RPMI8226 (cell line): ENCODE data around the gene PLXNA1.

Experiments used
- DNase-seq: peaks from one replicate; pipeline ENCODE4 v3.0.0-alpha.2; 2015

PLXNA1 gene

DNA sequence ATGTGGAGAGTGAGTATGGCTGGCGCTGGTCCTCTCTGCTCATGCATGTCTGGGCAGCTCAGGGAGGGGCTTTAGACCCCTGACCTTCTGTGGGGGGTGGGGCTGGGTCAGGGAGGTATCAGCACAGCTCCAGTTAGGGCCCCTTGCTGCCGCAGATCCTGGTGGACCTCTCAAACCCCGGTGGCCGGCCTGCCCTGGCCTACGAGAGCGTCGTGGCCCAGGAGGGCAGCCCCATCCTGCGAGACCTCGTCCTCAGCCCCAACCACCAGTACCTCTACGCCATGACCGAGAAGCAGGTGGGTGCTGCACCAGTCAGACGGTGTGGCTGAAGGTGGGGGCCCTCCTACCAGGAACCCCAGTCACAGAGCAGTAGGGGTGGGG, 20.2 kb downstream of the PLXNA1 start:
- no peak for DNase-seq

DNA sequence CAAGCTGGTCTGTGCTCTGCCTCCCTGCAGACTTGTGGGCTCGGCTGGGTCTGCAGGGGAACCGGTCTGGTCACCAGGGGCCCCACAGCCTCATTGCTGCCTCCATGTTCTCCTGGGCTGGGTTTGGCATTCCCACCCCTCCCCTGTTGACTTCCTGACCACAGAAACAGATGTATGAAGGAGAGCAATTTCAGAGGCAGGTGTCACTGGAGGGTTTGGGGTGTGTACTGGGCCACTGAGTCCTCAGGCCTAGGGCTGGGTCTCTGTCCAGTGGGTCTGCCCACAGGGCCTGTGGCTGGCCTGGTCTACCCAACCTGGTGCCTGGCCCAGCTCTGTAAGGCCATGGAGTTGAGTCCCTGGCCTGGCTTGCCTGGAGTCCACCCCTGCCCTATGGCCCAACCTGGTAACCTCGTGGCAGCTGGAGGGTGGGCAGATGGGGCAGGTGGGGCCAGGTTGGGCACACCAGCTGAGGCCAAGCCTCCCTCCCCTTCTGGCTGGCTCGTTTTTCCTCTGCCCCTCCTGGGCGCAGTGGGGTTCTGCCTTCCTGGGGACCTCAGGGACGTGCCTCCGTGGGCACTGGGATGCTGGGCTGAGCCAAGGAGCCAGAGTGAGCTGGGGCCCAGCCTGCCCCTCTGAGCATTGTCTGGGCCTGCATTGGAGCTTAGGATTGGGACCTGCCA, 20.8 kb downstream of the PLXNA1 start:
- DNase-seq, result no peak

DNA sequence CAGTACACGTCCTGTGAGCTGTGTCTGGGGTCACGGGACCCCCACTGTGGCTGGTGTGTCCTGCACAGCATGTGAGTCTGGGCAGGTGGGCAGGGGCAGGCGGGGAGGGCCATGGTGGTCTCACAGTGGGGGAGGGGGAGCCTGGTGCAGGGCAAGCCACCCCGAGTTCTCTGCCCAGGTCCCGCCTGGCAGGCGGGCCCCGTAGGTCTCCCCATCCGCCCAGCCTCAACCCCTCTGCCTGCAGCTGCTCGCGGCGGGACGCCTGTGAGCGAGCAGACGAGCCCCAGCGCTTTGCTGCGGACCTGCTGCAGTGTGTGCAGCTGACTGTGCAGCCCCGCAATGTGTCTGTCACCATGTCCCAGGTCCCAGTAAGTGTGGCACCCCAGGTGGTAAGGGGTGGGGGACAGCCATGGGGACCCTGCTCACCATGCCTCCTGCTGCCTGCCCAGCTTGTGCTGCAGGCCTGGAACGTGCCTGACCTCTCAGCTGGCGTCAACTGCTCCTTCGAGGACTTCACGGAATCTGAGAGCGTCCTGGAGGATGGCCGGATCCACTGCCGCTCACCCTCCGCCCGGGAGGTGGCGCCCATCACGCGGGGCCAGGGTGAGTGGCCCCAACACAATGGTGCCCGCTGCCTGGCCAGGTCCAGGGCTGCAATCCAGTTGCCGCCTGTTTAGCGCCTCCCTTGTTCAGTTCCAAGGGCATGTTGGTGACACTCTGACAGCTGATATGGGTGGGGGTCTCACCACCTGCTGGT, 21.9 kb downstream of the PLXNA1 start:
- no peak for DNase-seq

DNA sequence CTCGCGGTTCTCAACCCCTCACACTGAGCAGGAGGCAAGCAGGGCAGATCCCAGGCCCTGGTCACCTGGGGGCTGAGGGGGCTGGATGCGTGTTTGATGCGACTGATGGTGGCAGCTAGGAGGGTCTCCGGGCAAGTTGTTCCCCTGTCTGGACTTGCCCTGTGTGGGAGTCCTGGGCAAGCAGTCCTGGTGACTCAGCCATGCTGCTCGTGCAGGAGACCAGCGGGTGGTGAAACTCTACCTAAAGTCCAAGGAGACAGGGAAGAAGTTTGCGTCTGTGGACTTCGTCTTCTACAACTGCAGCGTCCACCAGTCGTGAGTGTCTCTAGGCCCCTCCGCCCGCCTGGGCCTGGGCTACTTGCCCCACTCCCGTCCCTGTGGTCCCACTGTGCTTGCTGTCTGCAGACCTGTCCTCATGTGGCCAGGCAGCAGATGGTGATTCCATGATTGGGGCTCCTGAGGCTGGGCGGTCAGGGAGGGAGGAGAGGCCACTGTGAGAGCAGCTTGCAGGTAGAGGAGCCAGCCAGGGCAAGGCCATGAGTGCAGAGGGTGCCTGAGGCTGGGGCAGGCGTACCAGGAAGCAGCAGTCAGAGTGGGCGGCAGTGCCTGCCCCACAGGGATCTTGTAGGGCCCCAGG, 23.1 kb downstream of the PLXNA1 start:
- DNase-seq, result no peak

DNA sequence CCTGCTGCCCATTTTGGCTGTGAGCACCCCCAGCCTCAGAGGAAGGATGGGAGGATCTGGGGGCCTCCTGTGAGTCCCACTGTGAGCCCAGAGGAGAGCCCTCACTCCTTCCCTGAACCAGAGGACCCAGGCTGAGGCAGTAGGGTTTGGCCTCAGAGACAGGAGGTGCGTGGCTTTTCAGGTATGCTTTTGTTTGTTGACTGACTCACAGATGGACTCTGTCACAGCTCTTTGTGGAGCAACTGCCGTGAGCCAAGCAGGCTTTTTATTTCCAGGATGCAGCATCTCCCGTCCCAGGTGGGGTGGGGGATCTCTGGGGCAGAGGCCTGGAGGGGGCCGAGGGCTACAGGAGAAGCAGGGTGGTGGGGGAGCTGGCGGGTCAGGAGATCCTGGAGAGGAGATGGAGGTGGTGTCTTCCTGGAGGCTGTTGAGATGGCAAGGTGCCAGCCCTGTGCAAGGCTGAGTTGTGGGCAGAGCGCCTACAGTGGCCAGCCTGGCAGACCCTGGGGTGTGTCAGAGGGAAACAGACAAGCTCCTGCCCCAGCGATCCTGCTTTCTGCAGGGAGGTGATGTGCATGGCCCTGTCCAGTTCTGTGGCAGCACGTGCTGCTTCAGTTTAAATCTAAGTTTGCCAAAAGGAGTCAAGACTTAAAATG, 24.0 kb downstream of the PLXNA1 start:
- DNase-seq, result no peak

DNA sequence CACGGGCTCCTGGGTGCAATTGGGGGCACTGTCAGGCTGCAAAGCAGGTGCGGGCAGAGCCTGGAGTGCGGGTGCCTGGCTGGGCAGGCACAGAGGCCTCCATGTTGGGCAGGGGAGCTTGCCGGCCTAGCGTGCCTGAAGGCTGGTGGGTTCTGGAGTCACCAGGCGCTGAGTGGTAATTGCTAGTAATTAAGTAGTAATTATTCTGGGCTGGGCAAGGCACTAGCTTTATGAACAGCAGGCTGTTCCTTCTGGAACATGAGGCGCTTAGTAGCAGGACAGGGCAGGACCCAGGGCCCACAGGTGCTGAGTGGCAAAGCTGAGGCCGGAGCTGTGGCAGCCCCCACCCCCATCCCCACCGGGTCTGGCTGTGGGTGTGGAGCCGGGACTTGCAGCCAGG, 25.3 kb downstream of the PLXNA1 start:
- DNase-seq, result no peak

DNA sequence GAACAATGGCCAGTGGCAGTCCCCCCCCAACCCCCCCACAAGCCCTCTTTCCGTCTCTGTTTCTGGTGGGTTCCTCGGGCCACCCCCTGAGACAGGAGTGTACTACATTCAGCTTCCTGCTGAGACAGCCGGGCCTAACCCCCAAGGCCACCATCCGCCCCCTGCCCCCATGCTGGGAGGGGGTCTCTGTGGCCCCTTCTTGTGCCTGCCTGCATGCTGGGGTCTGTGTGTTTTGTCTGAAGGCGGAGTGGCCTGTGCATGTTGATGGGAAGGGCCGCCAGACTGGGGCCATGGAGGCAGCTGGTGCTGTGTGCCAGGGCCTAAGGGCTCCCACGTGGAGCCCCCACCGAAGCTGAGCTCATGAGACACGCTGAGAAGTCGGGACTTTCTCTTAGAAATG, 26.6 kb downstream of the PLXNA1 start:
- DNase-seq, result no peak

DNA sequence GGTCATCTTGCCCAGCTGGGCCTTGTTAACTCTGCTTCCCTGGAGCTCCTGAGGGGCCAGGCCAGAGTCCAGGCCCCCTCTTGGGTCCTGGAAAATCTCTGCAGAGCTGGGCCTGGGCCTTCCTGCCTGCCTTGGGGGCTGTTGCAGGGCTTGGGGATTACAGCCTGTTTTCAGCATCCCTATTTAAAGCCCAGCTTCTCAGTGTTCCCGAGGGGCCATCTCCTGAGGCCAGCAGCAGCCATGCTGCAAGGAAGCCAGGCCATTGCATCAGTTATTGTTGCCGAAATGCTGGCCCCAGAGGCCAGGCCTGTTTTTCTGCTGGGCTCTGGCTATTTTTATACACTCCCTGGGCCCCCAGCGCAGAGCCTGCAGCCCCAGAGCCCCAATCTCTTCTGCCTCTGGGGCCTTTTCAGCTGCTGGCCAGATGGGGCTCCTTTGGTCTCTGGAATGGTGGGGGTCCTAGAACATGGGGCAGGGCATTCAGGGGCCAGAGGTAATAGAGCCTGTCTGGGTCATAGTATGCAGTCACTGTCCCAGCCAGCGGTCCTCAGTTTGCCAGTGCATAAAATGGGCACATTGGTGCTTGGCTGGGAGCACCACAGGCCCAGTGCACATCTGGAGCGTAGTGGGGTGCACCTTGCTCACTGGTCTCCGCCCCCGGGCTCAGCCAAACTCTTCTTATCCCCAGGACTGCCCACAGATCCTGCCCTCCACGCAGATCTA, 28.5 kb downstream of the PLXNA1 start:
- DNase-seq, result no peak

DNA sequence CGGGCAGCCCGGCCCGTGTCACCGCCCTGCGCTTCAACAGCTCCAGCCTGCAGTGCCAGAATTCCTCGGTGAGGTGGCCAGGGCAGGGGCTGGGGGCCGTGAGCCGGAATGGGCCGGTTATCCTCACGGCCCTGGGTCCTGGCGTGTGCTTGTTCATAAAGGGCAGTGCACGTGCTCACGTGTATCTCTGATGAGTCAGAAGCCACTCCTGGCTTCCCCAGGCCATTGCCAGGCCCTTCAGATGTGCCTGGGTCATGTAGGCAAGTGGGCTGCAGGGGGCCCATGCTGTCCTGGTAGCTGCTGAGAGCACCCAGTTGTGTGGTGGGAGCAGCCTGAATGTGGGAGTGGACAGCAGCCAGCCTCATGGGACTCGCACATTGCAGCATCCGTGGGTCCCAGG, 29.2 kb downstream of the PLXNA1 start:
- no peak for DNase-seq

DNA sequence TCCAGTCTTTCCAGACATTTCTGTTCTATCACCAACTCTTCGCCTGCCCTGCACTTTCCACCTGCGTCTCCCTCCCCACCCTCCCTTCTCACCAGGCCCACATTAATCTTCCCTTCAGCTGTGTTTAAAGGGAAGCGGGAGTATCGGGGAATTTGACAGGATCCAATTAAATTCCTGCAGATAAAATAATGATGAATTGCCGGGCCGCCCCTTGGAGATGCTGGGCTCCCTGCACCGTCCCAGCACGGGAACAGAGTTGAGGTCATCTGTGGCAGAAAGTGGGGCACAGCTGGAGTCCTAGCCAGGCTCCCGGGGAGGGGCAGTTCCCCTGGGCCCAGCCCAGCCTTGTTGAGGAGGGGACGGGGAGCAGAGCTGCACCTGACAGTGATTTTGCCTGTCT, 30.3 kb downstream of the PLXNA1 start:
- no peak for DNase-seq

DNA sequence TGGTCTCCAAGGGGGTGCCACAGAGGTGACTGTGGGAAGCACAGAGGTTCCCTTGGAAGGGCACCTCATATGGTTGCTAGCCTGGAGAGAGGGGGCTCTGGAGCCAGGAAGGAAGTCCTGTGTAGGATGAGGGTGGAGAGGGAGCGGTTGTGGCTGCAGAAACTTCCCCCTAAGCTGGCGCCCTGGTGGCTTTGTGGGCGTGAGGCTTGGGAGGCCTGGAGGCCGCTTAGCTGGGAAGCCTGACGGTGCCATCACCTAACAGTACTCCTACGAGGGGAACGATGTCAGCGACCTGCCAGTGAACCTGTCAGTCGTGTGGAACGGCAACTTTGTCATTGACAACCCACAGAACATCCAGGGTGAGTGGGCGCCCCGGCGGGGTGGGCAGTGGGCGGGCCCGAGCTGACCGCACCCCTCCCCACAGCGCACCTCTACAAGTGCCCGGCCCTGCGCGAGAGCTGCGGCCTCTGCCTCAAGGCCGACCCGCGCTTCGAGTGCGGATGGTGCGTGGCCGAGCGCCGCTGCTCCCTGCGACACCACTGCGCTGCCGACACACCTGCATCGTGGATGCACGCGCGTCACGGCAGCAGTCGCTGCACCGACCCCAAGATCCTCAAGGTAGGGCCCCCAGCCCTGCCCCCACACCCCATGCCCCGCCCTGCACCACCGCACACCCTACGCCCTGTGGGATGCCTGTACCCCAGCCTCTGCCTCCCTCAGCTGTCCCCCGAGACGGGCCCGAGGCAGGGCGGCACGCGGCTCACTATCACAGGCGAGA, 31.0 kb downstream of the PLXNA1 start:
- DNase-seq, result no peak

DNA sequence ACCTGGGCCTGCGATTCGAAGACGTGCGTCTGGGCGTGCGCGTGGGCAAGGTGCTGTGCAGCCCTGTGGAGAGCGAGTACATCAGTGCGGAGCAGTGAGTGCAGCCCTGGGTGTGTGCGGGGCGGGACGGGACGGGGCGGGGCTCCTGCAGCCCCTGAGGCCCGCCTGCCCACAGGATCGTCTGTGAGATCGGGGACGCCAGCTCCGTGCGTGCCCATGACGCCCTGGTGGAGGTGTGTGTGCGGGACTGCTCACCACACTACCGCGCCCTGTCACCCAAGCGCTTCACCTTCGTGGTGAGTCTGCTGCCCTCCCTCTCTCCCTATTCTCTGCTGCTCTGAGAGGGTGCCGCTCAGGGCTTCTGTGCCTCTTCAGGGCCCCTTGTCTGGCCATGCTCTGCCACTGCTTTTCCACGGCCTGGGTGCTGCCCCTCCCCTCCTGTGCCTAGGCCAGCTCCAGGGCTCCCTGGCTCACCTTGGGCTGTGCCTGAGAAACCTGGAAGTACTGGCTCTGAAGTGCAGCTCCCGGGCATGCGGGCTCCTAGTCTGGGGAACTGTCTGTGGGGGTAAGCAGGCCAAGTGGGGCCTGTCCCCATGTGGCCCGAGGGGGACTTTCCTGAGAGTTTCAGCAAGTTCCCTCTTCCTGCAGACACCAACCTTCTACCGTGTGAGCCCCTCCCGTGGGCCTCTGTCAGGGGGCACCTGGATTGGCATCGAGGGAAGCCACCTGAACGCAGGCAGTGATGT, 31.8 kb downstream of the PLXNA1 start:
- DNase-seq, result no peak

DNA sequence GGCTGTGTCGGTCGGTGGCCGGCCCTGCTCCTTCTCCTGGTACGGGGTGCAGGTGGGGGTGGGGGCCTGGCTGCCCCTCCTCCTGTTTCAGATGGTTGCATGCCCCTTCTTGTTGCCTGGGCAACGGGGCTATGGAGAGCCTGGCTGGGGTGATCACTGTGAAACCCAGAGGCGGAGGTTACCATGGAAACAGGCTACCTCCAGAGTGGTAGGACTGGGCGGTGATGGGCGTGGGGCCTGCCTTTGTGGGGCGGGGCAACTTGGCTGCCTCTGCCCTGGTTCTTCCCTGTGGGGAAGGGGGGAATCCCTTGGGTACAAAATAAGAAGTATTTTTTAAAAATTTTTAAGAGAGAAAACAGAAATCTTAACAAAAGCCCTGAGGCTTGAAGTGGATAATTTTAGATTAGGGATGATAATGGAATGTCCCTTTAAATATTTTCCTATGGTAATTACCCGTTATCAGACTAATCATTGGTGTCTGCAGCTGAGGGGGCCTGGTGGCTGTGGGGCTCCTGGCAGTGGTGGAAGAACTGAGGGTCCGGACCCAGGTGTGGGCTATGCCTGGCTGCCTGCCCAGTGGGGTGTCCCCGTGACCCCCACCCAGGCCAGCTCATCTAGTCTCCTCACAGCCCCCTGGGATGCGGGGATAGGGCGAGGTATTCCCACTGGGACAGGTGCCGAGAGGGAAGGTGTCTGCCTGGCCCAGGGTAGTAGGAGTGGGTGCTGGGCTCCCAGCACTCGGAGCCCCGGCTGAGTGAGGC, 32.5 kb downstream of the PLXNA1 start:
- peak; percentile 30 for DNase-seq

DNA sequence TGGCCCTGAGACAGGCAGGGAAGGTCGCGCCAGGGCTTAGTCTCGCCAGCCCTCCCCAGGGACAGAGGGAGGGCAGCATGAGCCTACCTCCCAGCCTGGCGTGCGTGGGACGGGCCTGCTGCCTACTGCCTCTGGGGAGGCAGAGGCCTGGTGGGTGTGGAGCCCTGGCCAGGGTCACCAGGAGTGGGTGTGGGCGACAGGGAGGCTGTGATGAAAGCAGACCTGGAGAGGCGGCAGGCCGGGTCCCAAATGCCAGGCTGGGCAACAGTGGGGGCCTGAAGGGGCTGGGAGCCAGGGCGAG, 33.1 kb downstream of the PLXNA1 start:
- DNase-seq, result no peak

DNA sequence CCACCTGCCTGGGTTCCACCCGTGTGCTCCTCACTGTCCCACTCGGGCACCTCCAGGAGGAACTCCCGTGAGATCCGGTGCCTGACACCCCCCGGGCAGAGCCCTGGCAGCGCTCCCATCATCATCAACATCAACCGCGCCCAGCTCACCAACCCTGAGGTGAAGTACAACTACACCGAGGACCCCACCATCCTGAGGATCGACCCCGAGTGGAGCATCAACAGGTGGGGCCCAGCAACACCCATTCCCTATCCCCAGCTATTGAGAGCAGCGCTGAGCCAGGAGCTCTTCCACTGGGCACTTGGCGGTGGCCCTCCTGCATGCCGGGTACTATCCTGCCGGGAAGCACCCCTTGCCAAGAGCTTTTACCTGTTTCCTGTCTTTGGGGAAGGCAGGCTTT, 33.5 kb downstream of the PLXNA1 start:
- no peak for DNase-seq

DNA sequence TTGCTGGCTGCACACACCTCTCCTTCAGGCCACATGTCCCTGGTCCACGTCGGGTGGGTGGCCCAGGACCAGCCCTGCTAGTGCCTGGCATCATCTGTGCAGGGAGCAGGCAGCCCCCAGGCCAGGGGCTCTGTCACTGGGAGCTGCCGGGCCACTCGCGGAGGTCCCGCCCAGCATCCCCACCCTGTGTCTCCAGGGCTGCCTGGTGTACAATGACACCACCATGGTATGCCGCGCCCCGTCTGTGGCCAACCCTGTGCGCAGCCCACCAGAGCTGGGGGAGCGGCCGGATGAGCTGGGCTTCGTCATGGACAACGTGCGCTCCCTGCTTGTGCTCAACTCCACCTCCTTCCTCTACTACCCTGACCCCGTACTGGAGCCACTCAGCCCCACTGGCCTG, 34.3 kb downstream of the PLXNA1 start:
- no peak for DNase-seq

DNA sequence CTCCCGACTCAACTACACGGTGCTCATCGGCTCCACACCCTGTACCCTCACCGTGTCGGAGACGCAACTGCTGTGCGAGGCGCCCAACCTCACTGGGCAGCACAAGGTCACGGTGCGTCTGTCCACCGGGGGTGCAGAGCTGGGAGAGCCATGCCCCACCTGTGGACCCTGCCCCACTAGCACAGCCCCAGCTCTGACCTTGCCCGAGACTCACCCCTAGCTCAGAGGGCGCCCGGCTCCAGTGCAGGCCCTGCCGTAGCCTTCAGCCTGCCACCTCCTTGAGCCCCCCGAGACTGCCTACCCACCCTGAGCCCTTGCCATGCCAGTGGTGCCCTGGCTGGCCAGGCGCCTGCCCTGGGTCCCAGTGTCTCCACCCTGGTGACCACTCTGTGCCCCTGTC, 34.9 kb downstream of the PLXNA1 start:
- DNase-seq, result no peak

DNA sequence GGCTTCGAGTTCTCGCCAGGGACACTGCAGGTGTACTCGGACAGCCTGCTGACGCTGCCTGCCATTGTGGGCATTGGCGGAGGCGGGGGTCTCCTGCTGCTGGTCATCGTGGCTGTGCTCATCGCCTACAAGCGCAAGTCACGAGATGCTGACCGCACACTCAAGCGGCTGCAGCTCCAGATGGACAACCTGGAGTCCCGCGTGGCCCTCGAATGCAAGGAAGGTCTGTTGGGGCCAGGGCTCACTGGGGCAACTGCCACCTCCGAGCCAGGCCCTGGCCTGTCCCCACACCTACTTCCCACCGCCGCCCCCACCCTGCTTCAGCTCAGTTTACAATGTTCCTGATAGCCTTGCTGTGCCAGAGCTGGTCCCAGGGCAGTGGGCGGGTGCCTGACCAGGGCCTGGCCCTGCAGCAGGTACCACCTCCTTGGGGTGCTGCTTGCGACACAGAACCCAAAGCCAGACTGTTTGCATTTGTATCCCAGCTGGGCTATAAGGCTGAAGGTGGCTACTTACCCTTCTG, 35.5 kb downstream of the PLXNA1 start:
- no peak for DNase-seq

DNA sequence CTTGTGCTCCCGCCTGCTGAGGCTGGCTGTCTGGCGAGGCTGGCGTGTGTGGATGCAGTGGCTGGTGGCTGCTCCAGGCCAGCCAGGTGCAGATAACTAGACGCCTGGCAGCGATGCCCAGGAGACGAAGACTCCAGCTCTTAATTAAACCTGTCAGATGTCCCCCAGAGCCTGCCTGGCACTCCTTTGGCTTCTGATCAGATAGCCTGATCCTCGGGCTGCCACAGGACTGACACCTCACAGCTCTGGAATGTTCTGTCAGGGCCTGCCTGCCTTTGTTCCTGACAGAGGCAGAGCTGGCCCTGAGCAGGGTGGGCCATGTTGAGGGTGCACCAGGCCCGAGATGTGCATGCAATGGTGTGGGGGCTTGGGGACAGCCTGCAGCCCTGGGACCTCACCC, 36.5 kb downstream of the PLXNA1 start:
- no peak for DNase-seq

DNA sequence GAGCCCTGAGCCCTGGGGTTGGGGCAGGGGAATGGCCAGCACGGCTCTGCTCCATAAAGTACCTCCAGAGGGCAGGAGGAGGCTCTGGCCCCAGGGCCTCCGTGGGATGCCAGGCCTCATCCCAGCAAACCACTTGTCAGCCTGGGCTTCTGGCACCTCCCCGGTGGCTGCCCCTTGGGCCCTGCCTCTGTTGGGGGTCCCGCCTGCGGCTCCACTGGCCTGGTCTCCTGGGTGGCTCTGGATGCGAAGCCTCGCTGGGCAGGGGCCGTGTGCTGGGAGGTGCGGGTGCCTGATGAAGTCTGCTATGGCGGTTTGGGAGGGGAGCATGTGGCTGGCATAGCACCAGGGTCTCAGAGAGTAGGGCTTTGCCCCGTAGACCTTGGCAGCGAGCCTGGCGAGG, 37.6 kb downstream of the PLXNA1 start:
- no peak for DNase-seq

DNA sequence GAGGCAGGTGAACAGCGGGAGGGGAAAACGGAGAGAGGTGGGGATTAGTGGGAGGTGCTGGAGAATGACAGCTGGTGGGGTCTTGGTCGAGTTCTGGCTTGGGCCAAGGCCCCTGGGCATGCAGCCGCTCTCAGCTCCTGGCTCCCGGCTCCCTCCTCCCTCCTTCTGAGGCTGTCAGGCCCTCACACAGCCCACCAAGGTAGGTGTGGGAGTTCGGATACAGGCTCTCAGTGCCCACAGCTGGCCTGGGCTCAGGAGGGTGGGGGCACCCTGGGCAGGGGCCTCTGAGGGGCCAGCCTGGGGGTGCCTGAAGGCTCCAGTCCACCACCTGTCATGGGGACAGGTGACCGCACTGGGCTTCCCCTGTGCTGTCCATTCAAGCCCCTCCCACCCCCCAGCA, 39.9 kb downstream of the PLXNA1 start:
- no peak for DNase-seq
